ENCODE results near the gene NUDT15. TPM values are rescaled to one million over a fixed set of nuclear protein-coding genes. Genes with fewer than 3 reads are reported as not detected.

Gene NUDT15
- polyA plus RNA-seq, 1 of the 3 experiments (the other 2 are of a cell fraction) = 11.9 TPM

DNA sequence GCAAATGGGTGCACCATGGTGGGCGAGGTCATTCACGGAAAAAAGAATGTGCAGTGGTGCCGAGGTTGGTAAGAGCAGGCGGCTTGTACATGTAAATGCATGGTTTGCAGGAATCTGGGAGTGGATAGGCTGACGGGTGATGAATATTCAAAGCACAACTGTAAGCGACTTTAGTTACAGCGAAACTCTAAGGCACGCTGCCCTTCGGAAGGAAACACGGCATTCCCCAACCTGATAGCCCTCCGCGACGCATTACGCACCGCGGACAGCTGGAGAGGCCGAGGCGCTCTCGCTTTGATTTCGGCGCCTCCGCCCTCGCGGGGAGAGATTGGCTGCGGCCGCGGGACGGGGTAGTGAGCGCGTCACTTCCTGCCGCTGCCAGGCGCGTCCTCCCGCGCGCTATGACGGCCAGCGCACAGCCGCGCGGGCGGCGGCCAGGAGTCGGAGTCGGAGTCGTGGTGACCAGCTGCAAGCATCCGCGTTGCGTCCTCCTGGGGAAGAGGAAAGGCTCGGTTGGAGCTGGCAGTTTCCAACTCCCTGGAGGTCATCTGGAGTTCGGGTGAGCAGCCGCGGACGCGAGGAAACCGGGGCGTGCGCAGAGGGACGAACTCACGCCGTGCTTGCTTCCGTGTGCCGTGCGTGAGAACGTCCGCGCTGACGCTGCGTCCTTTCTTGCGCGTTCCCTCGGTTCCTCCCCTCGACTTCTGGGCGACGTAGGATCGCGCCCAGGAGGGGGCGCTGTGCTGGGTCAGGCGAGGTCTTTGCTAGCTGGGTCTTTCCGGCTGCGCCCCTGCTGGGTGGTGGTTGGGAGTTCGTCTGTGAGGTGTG, at the start of gene NUDT15 (continued):
- TF ChIP-seq, protein P1, sequence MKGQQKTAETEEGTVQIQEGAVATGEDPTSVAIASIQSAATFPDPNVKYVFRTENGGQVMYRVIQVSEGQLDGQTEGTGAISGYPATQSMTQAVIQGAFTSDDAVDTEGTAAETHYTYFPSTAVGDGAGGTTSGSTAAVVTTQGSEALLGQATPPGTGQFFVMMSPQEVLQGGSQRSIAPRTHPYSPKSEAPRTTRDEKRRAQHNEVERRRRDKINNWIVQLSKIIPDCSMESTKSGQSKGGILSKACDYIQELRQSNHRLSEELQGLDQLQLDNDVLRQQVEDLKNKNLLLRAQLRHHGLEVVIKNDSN (IDR thresholded peaks at IDR 0.05; ENCODE audit: borderline replicate concordance, low read depth) = no peak
- no peak for TF ChIP-seq RFX5 (IDR thresholded peaks at IDR 0.05; ENCODE audit: low read length)
- peak; percentile 77 for TF ChIP-seq GABPA (IDR thresholded peaks at IDR 0.05; ENCODE audit: low read depth)
- TF ChIP-seq SMC3 (IDR thresholded peaks at IDR 0.05; ENCODE audit: low read depth, low read length) = peak; percentile 65
- peak; percentile 92 for TF ChIP-seq POLR2AphosphoS5 (IDR thresholded peaks at IDR 0.05; ENCODE audit: low read depth, low read length)
- TF ChIP-seq NRF1 (IDR thresholded peaks at IDR 0.05; ENCODE audit: low read depth, low read length) = peak; percentile 77
- TF ChIP-seq, protein P2, sequence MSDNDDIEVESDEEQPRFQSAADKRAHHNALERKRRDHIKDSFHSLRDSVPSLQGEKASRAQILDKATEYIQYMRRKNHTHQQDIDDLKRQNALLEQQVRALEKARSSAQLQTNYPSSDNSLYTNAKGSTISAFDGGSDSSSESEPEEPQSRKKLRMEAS (IDR thresholded peaks at IDR 0.05; ENCODE audit: low read depth) = peak; percentile 80
- TF ChIP-seq EZH2phosphoT487 (IDR thresholded peaks at IDR 0.05; ENCODE audit: borderline replicate concordance, low read depth) = no peak
- TF ChIP-seq RAD21 (IDR thresholded peaks at IDR 0.05; ENCODE audit: low read length) = peak; percentile 51
- TF ChIP-seq JUND (IDR thresholded peaks at IDR 0.05) = no peak
- peak; percentile 65 for TF ChIP-seq TAF1 (IDR thresholded peaks at IDR 0.05; ENCODE audit: borderline replicate concordance, low read depth, low read length)
- TF ChIP-seq, protein P3, sequence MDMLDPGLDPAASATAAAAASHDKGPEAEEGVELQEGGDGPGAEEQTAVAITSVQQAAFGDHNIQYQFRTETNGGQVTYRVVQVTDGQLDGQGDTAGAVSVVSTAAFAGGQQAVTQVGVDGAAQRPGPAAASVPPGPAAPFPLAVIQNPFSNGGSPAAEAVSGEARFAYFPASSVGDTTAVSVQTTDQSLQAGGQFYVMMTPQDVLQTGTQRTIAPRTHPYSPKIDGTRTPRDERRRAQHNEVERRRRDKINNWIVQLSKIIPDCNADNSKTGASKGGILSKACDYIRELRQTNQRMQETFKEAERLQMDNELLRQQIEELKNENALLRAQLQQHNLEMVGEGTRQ (IDR thresholded peaks at IDR 0.05; ENCODE audit: borderline replicate concordance, low read depth, low read length) = no peak

DNA sequence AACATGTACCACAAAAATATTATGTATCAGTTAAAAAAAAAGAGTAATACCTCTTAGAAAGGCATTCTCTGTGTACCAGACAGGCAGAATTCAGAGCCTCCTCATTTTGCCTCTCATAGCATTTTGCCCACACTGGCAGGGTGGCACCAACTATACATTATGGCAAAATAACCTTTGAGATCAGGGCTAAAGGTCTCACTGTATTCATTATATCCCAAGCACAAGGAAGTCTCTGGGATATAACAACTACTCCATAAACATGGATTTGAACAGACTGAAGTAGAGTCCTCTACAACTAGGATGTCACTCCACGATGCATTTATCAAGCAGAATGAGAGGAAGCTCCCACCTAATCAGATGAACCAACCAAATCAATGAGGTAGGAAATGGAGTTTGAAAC, 47.1 kb upstream of the NUDT15 start:
- H3K4me3 ChIP-seq (ENCODE audit: low read depth in 2 of 2, low read length in 1 of 2) = no peak overlapping the region
- H3K9ac ChIP-seq = no peak overlapping the region
- H4K20me1 ChIP-seq (ENCODE audit: insufficient read depth) = no peaks in the 10 kb centered on the region
- H3K9me2 ChIP-seq = no peaks in the 10 kb centered on the region
- CTCF ChIA-PET = interaction anchor here (0.6 kb wide), 1 partner anchor 1413 kb away, joined by 3 read pairs; no protein-coding TSS in a partner anchor
- no peaks in the 10 kb centered on the region for H3K4me1 ChIP-seq (ENCODE audit: control insufficient read depth in 1 of 2, insufficient read depth in 2 of 2, low read depth in 1 of 2, low read length in 1 of 2)
- POLR2A ChIA-PET = no interaction called here
- H3K27ac ChIP-seq (ENCODE audit: low read depth in 2 of 2, low read length in 1 of 2) = no peak overlapping the region
- WGBS (ENCODE audit: low lambda C conversion rate) = 100% methylated on average over 1 of the region's 1 CpG
- H3K36me3 ChIP-seq (replicated peaks in 1 of 2; ENCODE audit: control insufficient read depth in 1 of 2, insufficient read depth in 2 of 2, low read length in 1 of 2) = peaks cover 47 to 74% of the 10 kb centered on the region in 2 experiments
- no peak overlapping the region for H2AFZ ChIP-seq (ENCODE audit: low read depth)
- H3K27me3 ChIP-seq (ENCODE audit: insufficient read depth) = no peaks in the 10 kb centered on the region
- TF ChIP-seq SIN3A (IDR thresholded peaks at IDR 0.05; ENCODE audit: borderline replicate concordance, low read depth, low read length) = no peak
- TF ChIP-seq, protein P4, sequence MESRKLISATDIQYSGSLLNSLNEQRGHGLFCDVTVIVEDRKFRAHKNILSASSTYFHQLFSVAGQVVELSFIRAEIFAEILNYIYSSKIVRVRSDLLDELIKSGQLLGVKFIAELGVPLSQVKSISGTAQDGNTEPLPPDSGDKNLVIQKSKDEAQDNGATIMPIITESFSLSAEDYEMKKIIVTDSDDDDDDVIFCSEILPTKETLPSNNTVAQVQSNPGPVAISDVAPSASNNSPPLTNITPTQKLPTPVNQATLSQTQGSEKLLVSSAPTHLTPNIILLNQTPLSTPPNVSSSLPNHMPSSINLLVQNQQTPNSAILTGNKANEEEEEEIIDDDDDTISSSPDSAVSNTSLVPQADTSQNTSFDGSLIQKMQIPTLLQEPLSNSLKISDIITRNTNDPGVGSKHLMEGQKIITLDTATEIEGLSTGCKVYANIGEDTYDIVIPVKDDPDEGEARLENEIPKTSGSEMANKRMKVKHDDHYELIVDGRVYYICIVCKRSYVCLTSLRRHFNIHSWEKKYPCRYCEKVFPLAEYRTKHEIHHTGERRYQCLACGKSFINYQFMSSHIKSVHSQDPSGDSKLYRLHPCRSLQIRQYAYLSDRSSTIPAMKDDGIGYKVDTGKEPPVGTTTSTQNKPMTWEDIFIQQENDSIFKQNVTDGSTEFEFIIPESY (IDR thresholded peaks at IDR 0.05; ENCODE audit: borderline replicate concordance, low read depth) = no peak
- TF ChIP-seq, protein P5, sequence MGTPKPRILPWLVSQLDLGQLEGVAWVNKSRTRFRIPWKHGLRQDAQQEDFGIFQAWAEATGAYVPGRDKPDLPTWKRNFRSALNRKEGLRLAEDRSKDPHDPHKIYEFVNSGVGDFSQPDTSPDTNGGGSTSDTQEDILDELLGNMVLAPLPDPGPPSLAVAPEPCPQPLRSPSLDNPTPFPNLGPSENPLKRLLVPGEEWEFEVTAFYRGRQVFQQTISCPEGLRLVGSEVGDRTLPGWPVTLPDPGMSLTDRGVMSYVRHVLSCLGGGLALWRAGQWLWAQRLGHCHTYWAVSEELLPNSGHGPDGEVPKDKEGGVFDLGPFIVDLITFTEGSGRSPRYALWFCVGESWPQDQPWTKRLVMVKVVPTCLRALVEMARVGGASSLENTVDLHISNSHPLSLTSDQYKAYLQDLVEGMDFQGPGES (IDR thresholded peaks at IDR 0.05; ENCODE audit: low read depth, low read length) = no peak
- no peak for TF ChIP-seq RCOR1 (IDR thresholded peaks at IDR 0.05; ENCODE audit: low read length)
- TF ChIP-seq NRF1 (IDR thresholded peaks at IDR 0.05; ENCODE audit: low read depth, low read length) = no peak
- no peak for TF ChIP-seq GATA2 (CRISPR knock-in tag; IDR thresholded peaks at IDR 0.05)
- no peak for TF ChIP-seq GABPA (IDR thresholded peaks at IDR 0.05; ENCODE audit: low read depth)
- no peak for TF ChIP-seq POLR2AphosphoS5 (IDR thresholded peaks at IDR 0.05; ENCODE audit: low read depth, low read length)
- TF ChIP-seq TAF1 (IDR thresholded peaks at IDR 0.05; ENCODE audit: borderline replicate concordance, low read depth, low read length) = no peak
- no peak for TF ChIP-seq TCF12 (IDR thresholded peaks at IDR 0.05)
- TF ChIP-seq, protein P2 (IDR thresholded peaks at IDR 0.05; ENCODE audit: low read depth) = no peak
- TF ChIP-seq EZH2phosphoT487 (IDR thresholded peaks at IDR 0.05; ENCODE audit: borderline replicate concordance, low read depth) = no peak
- TF ChIP-seq NFIC (IDR thresholded peaks at IDR 0.05; ENCODE audit: borderline replicate concordance) = no peak
- no peak for TF ChIP-seq FOSL2 (IDR thresholded peaks at IDR 0.05; ENCODE audit: borderline replicate concordance, low read depth)
- TF ChIP-seq ELF1 (IDR thresholded peaks at IDR 0.05) = no peak
- no peak for TF ChIP-seq FOXM1 (IDR thresholded peaks at IDR 0.05; ENCODE audit: low read depth)
- no peak for TF ChIP-seq CHD2 (IDR thresholded peaks at IDR 0.05; ENCODE audit: low read length, partially characterized antibody)
- no peak for TF ChIP-seq JUND (IDR thresholded peaks at IDR 0.05)
- TF ChIP-seq RXRA (IDR thresholded peaks at IDR 0.05; ENCODE audit: borderline replicate concordance, low read depth) = no peak
- H3F3A ChIP-seq (replicated peaks; ENCODE audit: insufficient read depth) = no peaks in the 10 kb centered on the region
- peaks cover 59% of the 10 kb centered on the region for H3K79me2 ChIP-seq (ENCODE audit: insufficient read depth)
- no peaks in the 10 kb centered on the region for H3K9me3 ChIP-seq
- no peak for DNase-seq
- H3K4me2 ChIP-seq = no peak overlapping the region
